OCI-LY7 (cell line): ENCODE measurements around the gene AQP12A. TPM values are rescaled to one million over a fixed set of nuclear protein-coding genes. Genes with fewer than 3 reads are reported as not detected.

Experiments
- BruUV-seq: library from RNA; stranded (reverse); fragments of 400-500 nt; replicated peaks from 2 replicates; lab custom pipeline; 2021; lab: Mats Ljungman, UMichigan
- CTCF ChIA-PET: fragments of 300-600 bp; sonication (Branson Sonifier 250); formaldehyde crosslinking; loops from one replicate; lab custom pipeline; 2022; ENCODE audit warnings: antibody characterized with exemption; ENCODE audit not compliant: unreplicated experiment; lab: Charles Lee
- POLR2A ChIA-PET: fragments of 300-600 bp; sonication (Branson Sonifier 250); formaldehyde crosslinking; loops from one replicate; lab custom pipeline; 2022; ENCODE audit warnings: antibody characterized with exemption; lab: Charles Lee
- DNase-seq: peaks from one replicate; pipeline ENCODE4 v3.0.0-alpha.2; 2015; ENCODE audit warnings: low spot score
- H2AFZ ChIP-seq: fragments of 200-600 bp; sonication (generic), shearing (Covaris generic); 2 replicates; pipeline ENCODE4 v1.6.1; 2014; ENCODE audit warnings: mild to moderate bottlenecking, antibody characterized with exemption, low read length, moderate library complexity
- H3K27ac ChIP-seq: fragments of 200-600 bp; sonication (generic); 2 replicates; pipeline ENCODE4 v1.5.1; 2014; ENCODE audit warnings: mixed run types, low read depth, mild to moderate bottlenecking, moderate library complexity, low read length, inconsistent platforms; ENCODE audit not compliant: poor library complexity, severe bottlenecking
- H3K36me3 ChIP-seq: fragments of 200-600 bp; sonication (generic); 2 replicates; pipeline ENCODE4 v1.6.1; 2014; ENCODE audit warnings: mild to moderate bottlenecking, antibody characterized with exemption, low read length, moderate library complexity, mixed read lengths; ENCODE audit not compliant: insufficient read depth
- H3K4me1 ChIP-seq: fragments of 200-600 bp; sonication (generic); 2 replicates; pipeline ENCODE4 v1.5.1; 2014; ENCODE audit warnings: mild to moderate bottlenecking, low read length; ENCODE audit not compliant: insufficient read depth, poor library complexity, severe bottlenecking
- H3K4me2 ChIP-seq: fragments of 200-600 bp; sonication (generic); 2 replicates; pipeline ENCODE4 v1.6.1; 2014; ENCODE audit warnings: mild to moderate bottlenecking, low read length
- H3K4me3 ChIP-seq: fragments of 200-600 bp; sonication (generic); 2 replicates; pipeline ENCODE4 v1.5.1; 2014; ENCODE audit warnings: mild to moderate bottlenecking, low read depth, low read length; ENCODE audit not compliant: poor library complexity, severe bottlenecking
- H3K79me2 ChIP-seq: fragments of 200-600 bp; sonication (generic); 2 replicates; pipeline ENCODE4 v1.6.1; 2016; ENCODE audit warnings: low read depth, mild to moderate bottlenecking, low read length, moderate library complexity, mixed read lengths; ENCODE audit not compliant: insufficient read depth
- H3K9me2 ChIP-seq: fragments of 200-600 bp; sonication (generic); 2 replicates; pipeline ENCODE4 v1.6.1; 2016; ENCODE audit warnings: mild to moderate bottlenecking, low read length, mixed read lengths; ENCODE audit not compliant: insufficient read depth
- H3K9me3 ChIP-seq: fragments of 200-600 bp; sonication (generic); 2 replicates; pipeline ENCODE4 v1.6.1; 2014; ENCODE audit warnings: mild to moderate bottlenecking, mixed run types, low read length, mixed read lengths
- H4K20me1 ChIP-seq: fragments of 200-600 bp; sonication (generic); 2 replicates; pipeline ENCODE4 v1.6.1; 2014; ENCODE audit warnings: mild to moderate bottlenecking, antibody characterized with exemption, low read length, moderate library complexity, mixed read lengths; ENCODE audit not compliant: insufficient read depth
- CTCF ChIP-seq: fragments of 200-600 bp; sonication (generic); conservative IDR thresholded peaks from 2 replicates; pipeline ENCODE4 v1.5.1; 2014; ENCODE audit warnings: mild to moderate bottlenecking, antibody characterized with exemption, low read length, moderate library complexity, mixed read lengths
- EZH2phosphoT487 ChIP-seq: fragments of 200-600 bp; sonication (generic); IDR thresholded peaks from 2 replicates; pipeline ENCODE4 v1.6.1; 2018; ENCODE audit warnings: low read depth, borderline replicate concordance, mild to moderate bottlenecking, mixed run types, antibody characterized with exemption, low read length, moderate library complexity, mixed read lengths
- intact Hi-C: fragments of 100-400 bp; cut with micrococcal nuclease; formaldehyde crosslinking; loops from one replicate; pipeline ENCODE4 v1.10.0; 2022; ENCODE audit not compliant: unreplicated experiment
- total RNA-seq, 2 experiments: library from RNA; depleted of rRNA in 1 of 2; stranded (reverse); fragments of >200 nt in 1 of 2; shearing (Covaris generic) in 1 of 2; gene quantifications; 2 replicates each; pipeline ENCODE4 v1.2.3, GENCODE V29; 2014 to 2022

Gene AQP12A
- total RNA-seq, 2 experiments from 2014 or later: not detected

- Histone ChIP-seq H3K9me2 (no peaks in the 10 kb centered on the region), H3K4me3 (no peak overlapping the region), H2AFZ (no peak overlapping the region), H3K27ac (no peak overlapping the region), H3K4me1 (no peaks in the 10 kb centered on the region), H3K9me3 (no peaks in the 10 kb centered on the region), H3K36me3 (no peaks in the 10 kb centered on the region), H3K4me2 (no peak overlapping the region), H4K20me1 (no peaks in the 10 kb centered on the region), H3K79me2 (no peaks in the 10 kb centered on the region)
- intact Hi-C loops: no loop called here
- CTCF ChIA-PET: no interaction called here
- no peak for DNase-seq
- POLR2A ChIA-PET: no interaction called here
- TF ChIP-seq CTCF (no peak), EZH2phosphoT487 (no peak)
- BruUV-seq: no TSS peak
These were observed 37.2 kb downstream of the AQP12A start for GRCh38 chr2:240728827-240729226.

GRCh38 chr2:240730501-240731177, 39.0 kb downstream of the AQP12A start:
- no peaks in the 10 kb centered on the region for H3K79me2 ChIP-seq
- intact Hi-C loops: no loop called here
- H2AFZ ChIP-seq: no peak overlapping the region
- CTCF ChIA-PET: interaction anchor here (0.5 kb wide), 1 partner anchor 59 kb away, joined by 3 read pairs; no protein-coding TSS in a partner anchor
- no peaks in the 10 kb centered on the region for H3K36me3 ChIP-seq
- POLR2A ChIA-PET: no interaction called here
- no peak overlapping the region for H3K27ac ChIP-seq
- BruUV-seq: no TSS peak
- no peak overlapping the region for H3K4me3 ChIP-seq
- no peaks in the 10 kb centered on the region for H3K4me1 ChIP-seq
- TF ChIP-seq CTCF (no peak), EZH2phosphoT487 (no peak)
- H4K20me1 ChIP-seq: no peaks in the 10 kb centered on the region
- no peaks in the 10 kb centered on the region for H3K9me3 ChIP-seq
- H3K9me2 ChIP-seq: no peaks in the 10 kb centered on the region
- no peak for DNase-seq
- H3K4me2 ChIP-seq: no peak overlapping the region

GRCh38 chr2:240731178-240731545, 39.5 kb downstream of the AQP12A start:
- DNase-seq: no peak
- Histone ChIP-seq H2AFZ (no peak overlapping the region), H3K4me1 (no peaks in the 10 kb centered on the region), H3K36me3 (no peaks in the 10 kb centered on the region), H3K79me2 (no peaks in the 10 kb centered on the region), H3K4me2 (no peak overlapping the region), H3K9me2 (no peaks in the 10 kb centered on the region), H3K27ac (no peak overlapping the region), H3K4me3 (no peak overlapping the region), H4K20me1 (no peaks in the 10 kb centered on the region), H3K9me3 (no peaks in the 10 kb centered on the region)
- TF ChIP-seq EZH2phosphoT487: no peak
- TF ChIP-seq CTCF: no peak
- POLR2A ChIA-PET: no interaction called here
- intact Hi-C loops: no loop called here
- BruUV-seq: no TSS peak
- CTCF ChIA-PET: interaction anchor here (0.5 kb wide), 1 partner anchor 58 kb away, joined by 3 read pairs; no protein-coding TSS in a partner anchor
